Subcutaneous adipose tissue (tissue), 4 donors: ENCODE measurements around the gene FGF12. TPM values are rescaled to one million over a fixed set of nuclear protein-coding genes. Genes with fewer than 3 reads are reported as not detected.

ENCODE experiments used
- CTCF ChIP-seq: fragments of 450-650 bp; IDR thresholded peaks from one replicate; pipeline ENCODE4 v1.5.1; 2016; ENCODE audit warnings: low read depth, mild to moderate bottlenecking, control low read depth, antibody characterized with exemption, moderate library complexity
- total RNA-seq, 4 donors: library from RNA; depleted of rRNA; stranded (reverse); fragments of >200 nt; gene quantifications; one replicate each; pipeline ENCODE4 v1.1.0, GENCODE V29; 2016

The FGF12 gene
- total RNA-seq, 4 donors from 2014 or later = 1.1 to 12.1 (median 4.5) TPM

GRCh38 chr3:192514754-192515663, 212.3 kb downstream of the FGF12 start:
- TF ChIP-seq CTCF = no peak

GRCh38 chr3:192514081-192514753, 213.1 kb downstream of the FGF12 start:
- no peak for TF ChIP-seq CTCF

GRCh38 chr3:192505731-192506130, 221.6 kb downstream of the FGF12 start:
- no peak for TF ChIP-seq CTCF

GRCh38 chr3:192501401-192501800, 225.9 kb downstream of the FGF12 start:
- TF ChIP-seq CTCF = no peak

- no peak for TF ChIP-seq CTCF
Measured at GRCh38 chr3:192496905-192497587, 230.3 kb downstream of the FGF12 start.

- no peak for TF ChIP-seq CTCF
Measured at GRCh38 chr3:192494174-192494573, 233.2 kb downstream of the FGF12 start.

- TF ChIP-seq CTCF = no peak
Measured at GRCh38 chr3:192490720-192491119, 236.6 kb downstream of the FGF12 start.
